ENCODE measurements around the gene SPINT2. TPM values are rescaled to one million over a fixed set of nuclear protein-coding genes. Genes with fewer than 3 reads are reported as not detected.

The SPINT2 gene
- total RNA-seq, 2 experiments from 2014 or later: 56.2 to 68.4 TPM

DNA sequence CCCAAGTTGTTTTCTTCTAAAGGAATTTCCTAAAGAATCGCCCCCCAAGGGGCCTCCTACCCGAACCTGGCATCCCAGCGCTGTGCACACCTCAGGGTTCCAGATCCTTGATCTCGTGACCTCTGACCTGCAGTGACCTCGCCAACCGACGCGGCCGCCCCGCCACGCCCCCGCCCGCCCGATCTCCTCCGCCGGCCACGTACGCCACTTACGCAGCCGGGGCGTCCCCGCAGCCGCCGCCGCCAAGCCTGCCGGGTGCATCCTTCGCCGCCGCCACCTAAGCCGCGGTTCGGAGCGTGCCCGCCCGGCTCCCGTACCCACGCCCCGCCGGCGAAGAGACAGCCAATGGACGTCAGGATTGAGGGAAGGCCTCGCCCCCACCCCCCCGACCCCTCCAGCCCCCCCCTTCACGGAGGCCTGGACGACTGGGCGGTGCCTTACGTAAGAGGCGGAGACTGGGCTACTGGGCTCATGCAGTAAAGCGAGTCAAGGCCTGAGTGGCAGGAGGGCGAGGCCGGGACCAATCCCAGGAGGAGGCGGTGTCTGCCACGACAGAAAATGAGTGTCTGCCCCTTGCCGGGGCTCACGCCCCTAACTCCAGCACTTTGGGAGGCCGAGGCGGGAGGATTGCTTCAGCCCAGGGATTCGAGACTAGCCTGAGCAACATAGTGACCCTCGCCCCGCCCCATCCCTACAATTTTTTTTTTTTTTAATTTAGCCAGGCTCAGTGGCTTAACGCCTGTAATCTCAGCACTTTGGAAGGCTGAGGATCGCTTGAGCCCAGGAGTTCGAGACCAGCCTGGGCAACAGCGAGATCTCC, 51.5 kb downstream of the SPINT2 start, which contains the start of gene YIF1B:
TSS of gene YIF1B (minus strand) at position 291 of the 820 bp plus-strand sequence. CDS start at position 261, 30 bp downstream.
- ChIA-PET CTCF (no interaction called here), POLR2A (interaction anchor here (1.1 kb wide), 1 partner anchor 52 kb away, joined by 3 read pairs; no protein-coding TSS in a partner anchor)
- Mint-ChIP-seq H3K4me3 (peak within 1 kb of the TSS; percentile 95), H3K27me3 (no peaks in the 10 kb centered on the region), H3K4me1 (ENCODE audit: low read depth) (peaks cover 42% of the 10 kb centered on the region), H3K9me3 (no peaks in the 10 kb centered on the region), H3K27ac (peak within 1 kb of the TSS; percentile 95), H3K36me3 (ENCODE audit: low read depth) (no peaks in the 10 kb centered on the region)
- intact Hi-C loops (cut with micrococcal nuclease): loop anchor here (10.0 kb wide), 1 partner anchor 51 kb away; the partner anchor contains the start of gene SPINT2
- TF ChIP-seq, protein P1, sequence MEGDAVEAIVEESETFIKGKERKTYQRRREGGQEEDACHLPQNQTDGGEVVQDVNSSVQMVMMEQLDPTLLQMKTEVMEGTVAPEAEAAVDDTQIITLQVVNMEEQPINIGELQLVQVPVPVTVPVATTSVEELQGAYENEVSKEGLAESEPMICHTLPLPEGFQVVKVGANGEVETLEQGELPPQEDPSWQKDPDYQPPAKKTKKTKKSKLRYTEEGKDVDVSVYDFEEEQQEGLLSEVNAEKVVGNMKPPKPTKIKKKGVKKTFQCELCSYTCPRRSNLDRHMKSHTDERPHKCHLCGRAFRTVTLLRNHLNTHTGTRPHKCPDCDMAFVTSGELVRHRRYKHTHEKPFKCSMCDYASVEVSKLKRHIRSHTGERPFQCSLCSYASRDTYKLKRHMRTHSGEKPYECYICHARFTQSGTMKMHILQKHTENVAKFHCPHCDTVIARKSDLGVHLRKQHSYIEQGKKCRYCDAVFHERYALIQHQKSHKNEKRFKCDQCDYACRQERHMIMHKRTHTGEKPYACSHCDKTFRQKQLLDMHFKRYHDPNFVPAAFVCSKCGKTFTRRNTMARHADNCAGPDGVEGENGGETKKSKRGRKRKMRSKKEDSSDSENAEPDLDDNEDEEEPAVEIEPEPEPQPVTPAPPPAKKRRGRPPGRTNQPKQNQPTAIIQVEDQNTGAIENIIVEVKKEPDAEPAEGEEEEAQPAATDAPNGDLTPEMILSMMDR (IDR thresholded peaks at IDR 0.05): no peak
- ATAC-seq (peak; percentile 96), DNase-seq (peak; percentile 97)

DNA sequence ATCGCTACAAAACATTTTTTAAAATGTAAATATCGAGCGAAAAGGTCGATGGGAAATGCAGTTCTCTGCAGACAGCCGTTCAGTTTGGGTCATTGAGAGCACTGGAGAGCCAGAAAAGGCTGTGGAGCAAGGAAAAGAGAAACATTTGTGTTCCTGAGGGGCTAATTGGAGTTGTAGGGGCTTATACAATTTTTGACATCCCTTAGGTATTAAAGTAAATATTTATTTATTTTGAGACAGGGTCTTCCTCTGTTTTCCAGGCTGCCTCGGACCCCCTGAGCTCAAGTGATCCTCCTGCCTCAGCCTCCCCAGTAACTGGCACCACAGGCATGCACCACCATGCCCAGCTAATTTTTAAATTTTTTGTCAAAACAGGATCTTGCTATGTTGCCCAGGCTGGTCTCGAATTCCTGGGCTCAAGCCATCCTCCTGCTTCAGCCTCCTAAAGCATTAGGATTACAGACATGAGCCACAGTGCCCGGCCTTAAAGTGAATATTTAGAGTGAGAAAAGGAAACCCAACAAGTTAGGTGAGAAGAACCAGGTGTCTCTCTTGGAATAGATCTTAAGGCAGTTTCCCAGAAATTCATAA, 52.2 kb downstream of the SPINT2 start:
- DNase-seq: no peak
- peak; percentile 1 for ATAC-seq
- ChIA-PET POLR2A (no interaction called here), CTCF (no interaction called here)
- Mint-ChIP-seq H3K36me3 (ENCODE audit: low read depth) (no peaks in the 10 kb centered on the region), H3K27ac (peak overlapping the region; percentile 94), H3K27me3 (no peaks in the 10 kb centered on the region), H3K9me3 (no peaks in the 10 kb centered on the region), H3K4me3 (peak overlapping the region; percentile 95), H3K4me1 (ENCODE audit: low read depth) (peaks cover 46% of the 10 kb centered on the region)
- intact Hi-C loops (cut with micrococcal nuclease): loop anchor here (10.0 kb wide), 1 partner anchor 52 kb away; the partner anchor contains the start of gene SPINT2
- TF ChIP-seq, protein P1 (IDR thresholded peaks at IDR 0.05): no peak

DNA sequence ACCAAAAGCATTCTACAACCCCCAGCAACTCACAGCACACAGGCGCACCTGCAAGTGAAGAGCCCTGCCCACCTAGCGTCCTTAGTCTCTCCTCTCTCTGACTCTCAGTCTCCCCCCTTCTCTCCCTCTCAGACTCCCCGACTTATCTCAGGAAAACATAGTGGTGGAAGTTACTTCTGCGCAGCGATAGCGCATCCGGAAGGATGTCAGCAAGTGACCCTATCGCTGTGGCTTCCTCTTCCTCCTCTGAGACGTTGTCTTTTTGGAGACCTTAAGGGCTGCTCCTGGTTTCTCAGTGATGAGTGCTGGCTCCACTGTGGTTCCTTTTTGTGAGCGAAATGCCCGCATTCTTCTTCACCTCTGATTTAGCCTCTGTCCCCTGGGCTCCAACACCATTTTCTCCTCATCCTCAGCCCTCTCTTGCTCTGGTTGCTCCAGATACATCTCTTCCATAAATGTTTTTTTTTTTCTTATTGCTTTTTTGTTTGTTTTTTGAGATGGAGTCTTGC, 52.8 kb downstream of the SPINT2 start:
- intact Hi-C loops (cut with micrococcal nuclease): loop anchor here (10.0 kb wide), 1 partner anchor 52 kb away; the partner anchor contains the start of gene SPINT2
- Mint-ChIP-seq H3K9me3 (no peaks in the 10 kb centered on the region), H3K4me3 (peak overlapping the region; percentile 95), H3K27me3 (no peaks in the 10 kb centered on the region), H3K36me3 (ENCODE audit: low read depth) (peaks cover 1% of the 10 kb centered on the region), H3K27ac (peak overlapping the region; percentile 94), H3K4me1 (ENCODE audit: low read depth) (peaks cover 50% of the 10 kb centered on the region)
- DNase-seq: peak; percentile 47
- TF ChIP-seq, protein P1 (IDR thresholded peaks at IDR 0.05): no peak
- no peak for ATAC-seq
- CTCF ChIA-PET: interaction anchor here (4.5 kb wide), 1 partner anchor 73 kb away, joined by 18 read pairs; no protein-coding TSS in a partner anchor
- POLR2A ChIA-PET: no interaction called here

DNA sequence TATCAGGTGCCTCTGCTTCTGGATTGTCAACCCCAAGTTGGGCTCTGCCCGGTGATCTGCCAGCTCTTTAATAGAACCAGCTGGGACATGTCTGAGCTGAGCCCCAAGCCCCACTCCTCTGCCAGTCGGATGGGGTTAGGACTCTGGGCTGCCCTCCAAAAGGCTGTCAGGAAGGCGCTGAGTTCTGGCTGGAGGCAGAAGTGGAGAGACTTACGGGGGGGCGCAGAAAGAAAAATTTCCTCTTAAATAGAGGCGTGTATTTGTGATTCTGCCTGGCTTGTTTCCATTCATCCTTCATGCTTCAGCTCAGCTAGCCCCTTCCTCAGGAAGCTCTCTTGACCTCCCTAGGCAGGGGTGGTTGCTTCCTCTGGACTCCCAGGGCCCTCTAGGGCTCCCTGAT, 54.3 kb downstream of the SPINT2 start:
- ATAC-seq (no peak), DNase-seq (no peak)
- ChIA-PET CTCF (interaction anchor here (0.9 to 4.5 kb wide), 6 partner anchors 12 to 85 kb away, joined by 3 to 18 read pairs (median 4); partner anchors contain the start of gene CATSPERG), POLR2A (interaction anchor here (1.2 to 2.7 kb wide), 2 partner anchors 54 to 66 kb away, joined by 3 to 13 read pairs; partner anchors contain the start of gene SPINT2)
- peaks cover 5% of the 10 kb centered on the region for H3K36me3 Mint-ChIP-seq (ENCODE audit: low read depth)
- peak overlapping the region; percentile 84 for H3K4me3 Mint-ChIP-seq
- no peaks in the 10 kb centered on the region for H3K27me3 Mint-ChIP-seq
- no peak overlapping the region for H3K27ac Mint-ChIP-seq
- intact Hi-C loops (cut with micrococcal nuclease): loop anchor here (10.0 kb wide), 1 partner anchor 54 kb away; the partner anchor contains the start of gene SPINT2
- TF ChIP-seq, protein P1 (IDR thresholded peaks at IDR 0.05): no peak
- peaks cover 47% of the 10 kb centered on the region for H3K4me1 Mint-ChIP-seq (ENCODE audit: low read depth)
- no peaks in the 10 kb centered on the region for H3K9me3 Mint-ChIP-seq
